ENCODE measurements around the gene NPEPPS. TPM values are rescaled to one million over a fixed set of nuclear protein-coding genes. Genes with fewer than 3 reads are reported as not detected.

Gene NPEPPS
- total RNA-seq, 1 experiment from 2014 or later: 78.4 TPM

GRCh38 chr17:47665655-47666054, 134.7 kb downstream of the NPEPPS start:
- peak; percentile 59 for DNase-seq (ENCODE audit: unreplicated experiment)
- peaks cover 98% of the 10 kb centered on the region for H3K36me3 Mint-ChIP-seq (ENCODE audit: insufficient read depth, unreplicated experiment)
- no peak overlapping the region for H3K4me3 Mint-ChIP-seq (ENCODE audit: unreplicated experiment)
- intact Hi-C loops (cut with micrococcal nuclease): no loop called here
- H3K4me1 Mint-ChIP-seq (ENCODE audit: insufficient read depth, unreplicated experiment): peaks cover 14% of the 10 kb centered on the region
- no TSS peak for BruUV-seq (replicated peaks)
- ChIA-PET CTCF (interaction anchor here (0.6 to 3.9 kb wide), 8 partner anchors 9 to 459 kb away, joined by 3 to 28 read pairs (median 6); no protein-coding TSS in a partner anchor), POLR2A (interaction anchor here (0.6 to 2.9 kb wide), 8 partner anchors 9 to 281 kb away, joined by 3 to 25 read pairs (median 4); partner anchors contain the start of genes KPNB1 and SP2)
- H3K9me3 Mint-ChIP-seq (ENCODE audit: unreplicated experiment): no peaks in the 10 kb centered on the region
- TF ChIP-seq, protein P1, sequence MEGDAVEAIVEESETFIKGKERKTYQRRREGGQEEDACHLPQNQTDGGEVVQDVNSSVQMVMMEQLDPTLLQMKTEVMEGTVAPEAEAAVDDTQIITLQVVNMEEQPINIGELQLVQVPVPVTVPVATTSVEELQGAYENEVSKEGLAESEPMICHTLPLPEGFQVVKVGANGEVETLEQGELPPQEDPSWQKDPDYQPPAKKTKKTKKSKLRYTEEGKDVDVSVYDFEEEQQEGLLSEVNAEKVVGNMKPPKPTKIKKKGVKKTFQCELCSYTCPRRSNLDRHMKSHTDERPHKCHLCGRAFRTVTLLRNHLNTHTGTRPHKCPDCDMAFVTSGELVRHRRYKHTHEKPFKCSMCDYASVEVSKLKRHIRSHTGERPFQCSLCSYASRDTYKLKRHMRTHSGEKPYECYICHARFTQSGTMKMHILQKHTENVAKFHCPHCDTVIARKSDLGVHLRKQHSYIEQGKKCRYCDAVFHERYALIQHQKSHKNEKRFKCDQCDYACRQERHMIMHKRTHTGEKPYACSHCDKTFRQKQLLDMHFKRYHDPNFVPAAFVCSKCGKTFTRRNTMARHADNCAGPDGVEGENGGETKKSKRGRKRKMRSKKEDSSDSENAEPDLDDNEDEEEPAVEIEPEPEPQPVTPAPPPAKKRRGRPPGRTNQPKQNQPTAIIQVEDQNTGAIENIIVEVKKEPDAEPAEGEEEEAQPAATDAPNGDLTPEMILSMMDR (IDR thresholded peaks at IDR 0.05; ENCODE audit: unreplicated experiment): no peak
- H3K27me3 Mint-ChIP-seq (ENCODE audit: insufficient read depth, unreplicated experiment): no peaks in the 10 kb centered on the region
- H3K27ac Mint-ChIP-seq (ENCODE audit: low read depth, unreplicated experiment): peak overlapping the region; percentile 79

DNA sequence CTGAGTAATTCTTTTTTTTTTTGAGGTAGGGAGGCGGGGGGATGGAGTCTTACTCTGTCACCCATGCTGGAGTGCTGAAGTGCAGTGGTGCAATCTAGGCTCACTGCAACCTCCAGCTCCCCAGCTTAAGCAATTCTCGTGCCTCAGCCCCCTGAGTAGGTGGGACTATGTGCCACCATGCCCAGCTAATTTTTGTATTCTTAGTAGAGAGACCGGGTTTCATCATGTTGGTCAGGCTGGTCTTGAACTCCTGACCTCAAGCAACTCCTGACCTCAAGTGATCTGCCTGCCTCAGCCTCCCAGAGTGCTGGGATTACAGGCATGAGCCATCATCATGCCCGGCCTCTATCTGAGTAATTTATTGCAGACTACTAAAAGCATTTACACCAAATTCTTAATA, 138.2 kb downstream of the NPEPPS start:
- DNase-seq (ENCODE audit: unreplicated experiment): no peak
- CTCF ChIA-PET: interaction anchor here (1.2 to 1.6 kb wide), 2 partner anchors 19 to 63 kb away, joined by 3 to 5 read pairs; no protein-coding TSS in a partner anchor
- POLR2A ChIA-PET: interaction anchor here (1.8 kb wide), 1 partner anchor 19 kb away, joined by 8 read pairs; the partner anchor contains the start of gene KPNB1
- H3K27me3 Mint-ChIP-seq (ENCODE audit: insufficient read depth, unreplicated experiment): no peaks in the 10 kb centered on the region
- intact Hi-C loops (cut with micrococcal nuclease): no loop called here
- TF ChIP-seq, protein P1 (IDR thresholded peaks at IDR 0.05; ENCODE audit: unreplicated experiment): no peak
- H3K36me3 Mint-ChIP-seq (ENCODE audit: insufficient read depth, unreplicated experiment): peaks cover 100% of the 10 kb centered on the region
- BruUV-seq (replicated peaks): no TSS peak
- no peak overlapping the region for H3K4me3 Mint-ChIP-seq (ENCODE audit: unreplicated experiment)
- peaks cover 12% of the 10 kb centered on the region for H3K4me1 Mint-ChIP-seq (ENCODE audit: insufficient read depth, unreplicated experiment)
- H3K27ac Mint-ChIP-seq (ENCODE audit: low read depth, unreplicated experiment): peak overlapping the region; percentile 0
- H3K9me3 Mint-ChIP-seq (ENCODE audit: unreplicated experiment): no peaks in the 10 kb centered on the region

DNA sequence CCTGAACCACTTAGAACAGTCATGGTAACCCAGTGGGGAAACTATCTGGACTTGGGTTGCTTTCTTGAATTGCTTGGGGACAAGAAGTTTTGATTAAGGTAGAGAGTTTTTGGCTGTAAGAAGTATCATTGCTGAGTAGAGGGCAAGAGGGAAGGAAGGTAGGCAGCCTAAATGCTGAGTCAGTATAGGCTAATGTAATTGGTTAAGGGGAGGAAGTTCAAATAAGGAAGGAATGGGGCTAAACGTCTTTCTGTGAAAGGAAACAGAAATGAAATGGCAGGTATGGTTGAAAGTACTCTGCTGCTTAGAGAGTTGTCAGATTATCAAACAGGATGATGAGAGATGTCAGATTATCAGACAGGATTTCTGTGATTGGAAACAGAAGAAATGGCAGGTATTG, 139.2 kb downstream of the NPEPPS start:
- H3K9me3 Mint-ChIP-seq (ENCODE audit: unreplicated experiment): no peaks in the 10 kb centered on the region
- no TSS peak for BruUV-seq (replicated peaks)
- ChIA-PET CTCF (interaction anchor here (0.5 to 1.6 kb wide), 4 partner anchors 11 to 82 kb away, joined by 3 to 5 read pairs (median 4); no protein-coding TSS in a partner anchor), POLR2A (interaction anchor here (1.8 kb wide), 1 partner anchor 20 kb away, joined by 8 read pairs; the partner anchor contains the start of gene KPNB1)
- peak overlapping the region; percentile 0 for H3K27ac Mint-ChIP-seq (ENCODE audit: low read depth, unreplicated experiment)
- no peak overlapping the region for H3K4me3 Mint-ChIP-seq (ENCODE audit: unreplicated experiment)
- no peak for DNase-seq (ENCODE audit: unreplicated experiment)
- TF ChIP-seq, protein P1 (IDR thresholded peaks at IDR 0.05; ENCODE audit: unreplicated experiment): no peak
- intact Hi-C loops (cut with micrococcal nuclease): no loop called here
- peaks cover 6% of the 10 kb centered on the region for H3K4me1 Mint-ChIP-seq (ENCODE audit: insufficient read depth, unreplicated experiment)
- no peaks in the 10 kb centered on the region for H3K27me3 Mint-ChIP-seq (ENCODE audit: insufficient read depth, unreplicated experiment)
- peaks cover 100% of the 10 kb centered on the region for H3K36me3 Mint-ChIP-seq (ENCODE audit: insufficient read depth, unreplicated experiment)

Other genes starting within 250 kb of the NPEPPS start
- 1.1 and 1.4 TPM in 2 replicates for gene EFCAB13, start 207.2 kb upstream of the NPEPPS start, total RNA-seq (2022)
- 522 and 609 TPM in 2 replicates for gene KPNB1, start 118.8 kb downstream of the NPEPPS start, total RNA-seq (2022)
- gene TBKBP1, start 163.1 kb downstream of the NPEPPS start, total RNA-seq (2022): 0.40 and 1.5 TPM in 2 replicates
- gene TBX21, start 202.1 kb downstream of the NPEPPS start, total RNA-seq (2022): not detected in 2 replicates

Data from MCF 10A (cell line).